Caco-2 (cell line): ENCODE measurements around the gene LAGE3. TPM values are rescaled to one million over a fixed set of nuclear protein-coding genes. Genes with fewer than 3 reads are reported as not detected.

Experiments used
- Bru-seq: library from RNA; stranded (reverse); fragments of 400-500 nt; gene quantifications from one replicate; lab custom pipeline; 2021; lab: Mats Ljungman, UMichigan
- BruChase-seq, 2 experiments: library from RNA; stranded (reverse); fragments of 400-500 nt; gene quantifications; one replicate each; lab custom pipeline; 2021; lab: Mats Ljungman, UMichigan
- BruUV-seq: library from RNA; stranded (reverse); fragments of 400-500 nt; replicated peaks from 2 replicates; lab custom pipeline; 2021; lab: Mats Ljungman, UMichigan
- CTCF ChIA-PET: fragments of 300-600 bp; sonication (Branson Sonifier 250); formaldehyde crosslinking; loops from one replicate; lab custom pipeline; 2022; ENCODE audit warnings: antibody characterized with exemption; lab: Charles Lee
- POLR2A ChIA-PET: fragments of 300-600 bp; sonication (Branson Sonifier 250); formaldehyde crosslinking; loops from one replicate; lab custom pipeline; 2022; ENCODE audit warnings: antibody characterized with exemption; lab: Charles Lee
- DNase-seq, 2 experiments: peaks; one replicate each; pipeline versions ENCODE4 v3.0.0 to v3.0.0-alpha.2; 2020 to 2022
- H3K27me3 ChIP-seq: replicated peaks from 2 replicates; pipeline ENCODE4 v1.6.0; 2011; ENCODE audit warnings: low read length; ENCODE audit not compliant: control insufficient read depth, insufficient read depth
- H3K36me3 ChIP-seq: 2 replicates; pipeline ENCODE4 v1.5.1; 2011; ENCODE audit warnings: low read length; ENCODE audit not compliant: control insufficient read depth, insufficient read depth
- H3K4me1 ChIP-seq: fragments of 250-450 bp; sonication (Bioruptor Pico); 2 replicates; pipeline ENCODE4 v1.5.1; 2020; ENCODE audit warnings: mild to moderate bottlenecking
- H3K4me3 ChIP-seq: 2 replicates; pipeline ENCODE4 v1.5.1; 2011; ENCODE audit warnings: low read depth, mild to moderate bottlenecking, control low read depth, low read length
- H3K9me3 ChIP-seq: fragments of 250-450 bp; sonication (Bioruptor Pico); 2 replicates; pipeline ENCODE4 v1.5.1; 2020; ENCODE audit warnings: mild to moderate bottlenecking, moderate library complexity
- H3K27ac Mint-ChIP-seq: one replicate; pipeline ENCODE4 v1.8.0; 2022; ENCODE audit warnings: mixed read lengths; ENCODE audit not compliant: unreplicated experiment
- H3K27me3 Mint-ChIP-seq: one replicate; pipeline ENCODE4 v1.8.0; 2022; ENCODE audit warnings: mixed read lengths; ENCODE audit not compliant: insufficient read depth, unreplicated experiment
- H3K36me3 Mint-ChIP-seq: one replicate; pipeline ENCODE4 v1.8.0; 2022; ENCODE audit warnings: mild to moderate bottlenecking, mixed read lengths; ENCODE audit not compliant: insufficient read depth, unreplicated experiment
- H3K4me1 Mint-ChIP-seq: one replicate; pipeline ENCODE4 v1.8.0; 2022; ENCODE audit warnings: low read depth, mixed read lengths; ENCODE audit not compliant: unreplicated experiment
- H3K4me3 Mint-ChIP-seq: one replicate; pipeline ENCODE4 v1.8.0; 2022; ENCODE audit warnings: mild to moderate bottlenecking, moderate library complexity, mixed read lengths; ENCODE audit not compliant: unreplicated experiment
- H3K9me3 Mint-ChIP-seq: one replicate; pipeline ENCODE4 v1.8.0; 2022; ENCODE audit warnings: mixed read lengths; ENCODE audit not compliant: unreplicated experiment
- intact Hi-C: fragments of 100-400 bp; cut with micrococcal nuclease; formaldehyde crosslinking; loops from one replicate; pipeline ENCODE4 v1.10.0; 2022; ENCODE audit not compliant: unreplicated experiment
- long read RNA-seq: library from polyadenylated mRNA; stranded (forward); transcript quantifications from one replicate; pipeline ENCODE4 v2.0.0, GENCODE V29; 2022
- total RNA-seq: library from RNA; stranded (reverse); gene quantifications from 2 replicates; pipeline ENCODE4 v1.2.3, GENCODE V29; 2022
- TF ChIP-seq, protein P1 (sequence below), 2 experiments: fragments of 200-600 bp in 1 of 2; IDR thresholded peaks; 1 replicate in 1 of 2; 2 replicates in 1 of 2; pipeline versions ENCODE4 v1.5.1 to v1.8.0; 2011 to 2022; ENCODE audit warnings: antibody characterized with exemption in 1 of 2, control low read depth in 1 of 2, inconsistent platforms in 1 of 2, low read depth in 1 of 2, low read length in 1 of 2, mild to moderate bottlenecking in 1 of 2, moderate library complexity in 1 of 2; ENCODE audit not compliant: insufficient read depth in 1 of 2, severe bottlenecking in 1 of 2, unreplicated experiment in 1 of 2

LAGE3 gene, protein sequence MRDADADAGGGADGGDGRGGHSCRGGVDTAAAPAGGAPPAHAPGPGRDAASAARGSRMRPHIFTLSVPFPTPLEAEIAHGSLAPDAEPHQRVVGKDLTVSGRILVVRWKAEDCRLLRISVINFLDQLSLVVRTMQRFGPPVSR
- total RNA-seq, result 26.0 and 26.7 TPM in 2 replicates
- Bru-seq, nascent RNA, result percentile 47 among the genes with signal in this experiment
- BruChase-seq, experiment 1, labeled RNA remaining after a 2-hour chase, result percentile 63 among the genes with signal in this experiment
- percentile 87 among the genes with signal in this experiment for BruChase-seq, experiment 2, labeled RNA remaining after a 6-hour chase
- long read RNA-seq, transcript LAGE3-201 (3 exons, 949 nt), result major isoform, 88 of 89 reads
- long read RNA-seq, partial matches to known transcripts, result 0 of 89 reads
- long read RNA-seq, other reads (novel, unspliced or antisense), result 1 of 89 reads

GRCh38 chrX:154478728-154479622, at the start of gene LAGE3:
TSS of gene LAGE3 (minus strand) at chrX:154479281. CDS start at chrX:154478915, 366 bp downstream.
- intact Hi-C loops, result loop anchor here (5.0 kb wide), 1 partner anchor 38 kb away; the partner anchor contains the start of gene FAM3A
- Mint-ChIP-seq H3K36me3 (peaks cover 39% of the 10 kb centered on the region), H3K27ac (peak within 1 kb of the TSS; percentile 86), H3K9me3 (no peaks in the 10 kb centered on the region), H3K4me1 (no peaks in the 10 kb centered on the region), H3K4me3 (peak within 1 kb of the TSS; percentile 76), H3K27me3 (no peaks in the 10 kb centered on the region)
- Histone ChIP-seq H3K36me3 (no peaks in the 10 kb centered on the region), H3K27me3 (no peaks in the 10 kb centered on the region), H3K4me3 (peak within 1 kb of the TSS; percentile 64), H3K4me1 (no peaks in the 10 kb centered on the region), H3K9me3 (no peaks in the 10 kb centered on the region)
- TF ChIP-seq, protein P1, sequence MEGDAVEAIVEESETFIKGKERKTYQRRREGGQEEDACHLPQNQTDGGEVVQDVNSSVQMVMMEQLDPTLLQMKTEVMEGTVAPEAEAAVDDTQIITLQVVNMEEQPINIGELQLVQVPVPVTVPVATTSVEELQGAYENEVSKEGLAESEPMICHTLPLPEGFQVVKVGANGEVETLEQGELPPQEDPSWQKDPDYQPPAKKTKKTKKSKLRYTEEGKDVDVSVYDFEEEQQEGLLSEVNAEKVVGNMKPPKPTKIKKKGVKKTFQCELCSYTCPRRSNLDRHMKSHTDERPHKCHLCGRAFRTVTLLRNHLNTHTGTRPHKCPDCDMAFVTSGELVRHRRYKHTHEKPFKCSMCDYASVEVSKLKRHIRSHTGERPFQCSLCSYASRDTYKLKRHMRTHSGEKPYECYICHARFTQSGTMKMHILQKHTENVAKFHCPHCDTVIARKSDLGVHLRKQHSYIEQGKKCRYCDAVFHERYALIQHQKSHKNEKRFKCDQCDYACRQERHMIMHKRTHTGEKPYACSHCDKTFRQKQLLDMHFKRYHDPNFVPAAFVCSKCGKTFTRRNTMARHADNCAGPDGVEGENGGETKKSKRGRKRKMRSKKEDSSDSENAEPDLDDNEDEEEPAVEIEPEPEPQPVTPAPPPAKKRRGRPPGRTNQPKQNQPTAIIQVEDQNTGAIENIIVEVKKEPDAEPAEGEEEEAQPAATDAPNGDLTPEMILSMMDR (IDR thresholded peaks at IDR 0.05; ENCODE audit: insufficient read depth in 1 of 2, low read depth in 1 of 2, low read length in 1 of 2, severe bottlenecking in 1 of 2, unreplicated experiment in 1 of 2), result no peak
- BruUV-seq, result TSS peak; percentile 48
- peak; percentile 91 to 96 for DNase-seq
- CTCF ChIA-PET, result interaction anchor here (0.6 to 1.0 kb wide), 2 partner anchors 12 to 109 kb away, joined by 3 to 4 read pairs; partner anchors contain the start of gene SLC10A3
- POLR2A ChIA-PET, result interaction anchor here (1.0 to 1.1 kb wide), 3 partner anchors 8 to 106 kb away, joined by 3 to 16 read pairs (median 4); partner anchors contain the start of gene SLC10A3

DNA sequence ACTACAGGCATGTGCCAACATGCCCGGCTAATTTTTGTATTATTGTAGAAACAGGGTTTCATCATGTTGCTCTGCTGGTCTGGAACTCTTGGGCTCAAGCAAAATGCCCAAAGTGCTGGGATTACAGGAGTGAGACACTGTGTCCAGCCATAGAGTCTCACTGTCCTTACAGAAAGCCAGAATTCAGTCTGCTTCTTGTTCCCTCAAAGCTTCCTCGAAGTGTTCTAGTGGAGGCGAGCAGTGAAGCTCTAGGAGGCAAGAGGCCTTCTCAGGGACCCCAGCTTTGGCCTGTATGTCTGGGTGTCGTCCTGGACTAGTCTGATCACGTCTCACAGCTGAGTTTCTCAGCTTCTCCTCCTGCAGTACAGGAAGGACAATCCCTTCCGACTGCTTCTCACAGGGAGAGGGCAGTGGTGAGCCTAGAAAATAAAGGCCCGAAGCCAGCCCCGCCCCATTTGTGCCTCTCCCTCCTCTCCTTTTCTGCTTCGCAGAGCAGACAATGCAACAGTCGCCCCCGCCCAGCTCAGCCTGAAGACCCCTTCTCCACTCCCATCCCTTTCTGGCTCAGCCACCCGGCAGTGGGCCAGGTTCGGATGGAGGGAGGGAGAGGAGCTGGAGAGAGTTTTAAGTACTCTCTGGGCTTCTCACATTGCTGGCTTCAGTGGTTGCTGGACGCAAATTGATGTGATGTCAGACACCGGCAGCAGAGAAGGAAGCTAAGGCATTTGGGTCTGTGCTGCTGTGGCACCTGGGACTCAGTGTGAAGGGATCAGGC, 48.0 kb upstream of the LAGE3 start:
- Histone ChIP-seq H3K36me3 (no peaks in the 10 kb centered on the region), H3K9me3 (no peaks in the 10 kb centered on the region), H3K4me1 (peaks cover 14% of the 10 kb centered on the region), H3K27me3 (no peaks in the 10 kb centered on the region), H3K4me3 (peak overlapping the region; percentile 6; the same call in 1 of the 2 replicates)
- Mint-ChIP-seq H3K4me1 (peaks cover 7% of the 10 kb centered on the region), H3K9me3 (no peaks in the 10 kb centered on the region), H3K27ac (no peak overlapping the region), H3K36me3 (peaks cover 18% of the 10 kb centered on the region), H3K27me3 (no peaks in the 10 kb centered on the region), H3K4me3 (peak overlapping the region; percentile 55)
- ChIA-PET CTCF (interaction anchor here (0.6 to 1.8 kb wide), 6 partner anchors 12 to 153 kb away, joined by 3 to 18 read pairs (median 4); partner anchors contain the start of genes FLNA, PLXNA3 and SLC10A3), POLR2A (interaction anchor here (0.5 to 1.4 kb wide), 4 partner anchors 10 to 152 kb away, joined by 4 to 8 read pairs (median 4); partner anchors contain the start of genes FAM3A, FLNA and SLC10A3)
- DNase-seq, result peak; percentile 76 to 78
- TF ChIP-seq, protein P1 (IDR thresholded peaks at IDR 0.05; ENCODE audit: insufficient read depth in 1 of 2, low read depth in 1 of 2, low read length in 1 of 2, severe bottlenecking in 1 of 2, unreplicated experiment in 1 of 2), result peak; percentile 29 to 55
- intact Hi-C loops, result loop anchor here (1.0 kb wide), 1 partner anchor 11 kb away; the partner anchor contains the start of gene FAM3A
- BruUV-seq, result no TSS peak
